ENCODE data around the gene SYT9. TPM values are rescaled to one million over a fixed set of nuclear protein-coding genes. Genes with fewer than 3 reads are reported as not detected.

SYT9 gene
- polyA plus RNA-seq, 1 of the 3 experiments (the other 2 are of a cell fraction), result 0.10 TPM

DNA sequence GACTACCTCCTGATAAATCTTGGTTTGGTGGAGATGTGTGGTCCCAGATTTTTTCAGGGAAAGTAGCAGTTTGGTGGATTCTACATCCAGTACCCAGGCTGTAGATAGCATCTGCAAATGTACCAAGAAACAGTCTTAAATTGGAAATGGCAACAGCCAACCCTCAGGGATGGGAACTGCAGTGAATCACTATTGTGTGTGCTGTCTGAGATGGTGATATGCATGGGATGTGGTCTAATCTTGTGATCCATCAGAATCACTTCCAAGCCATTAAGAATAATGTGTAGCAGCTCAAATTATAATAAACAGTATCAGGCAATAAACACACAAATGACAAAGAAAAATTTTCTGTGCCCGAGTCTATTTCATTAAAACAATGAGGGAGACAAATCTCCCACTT is 237.0 kb downstream of the SYT9 start:
- WGBS (ENCODE audit: low lambda C conversion rate), result 10% methylated on average over 1 of the region's 1 CpG
- Histone ChIP-seq H3K27ac (ENCODE audit: low read depth in 2 of 2, low read length in 1 of 2) (no peak overlapping the region), H3K9ac (no peak overlapping the region), H3K36me3 (replicated peaks in 1 of 2; ENCODE audit: control insufficient read depth in 1 of 2, insufficient read depth in 2 of 2, low read length in 1 of 2) (no peaks in the 10 kb centered on the region), H3F3A (replicated peaks; ENCODE audit: insufficient read depth) (no peaks in the 10 kb centered on the region), H3K4me1 (ENCODE audit: control insufficient read depth in 1 of 2, insufficient read depth in 2 of 2, low read depth in 1 of 2, low read length in 1 of 2) (peaks cover 0 to 2% of the 10 kb centered on the region in 2 experiments; a peak in 1 of 4 replicates), H3K79me2 (ENCODE audit: insufficient read depth) (no peaks in the 10 kb centered on the region), H3K9me2 (no peaks in the 10 kb centered on the region), H2AFZ (ENCODE audit: low read depth) (no peak overlapping the region), H3K4me3 (ENCODE audit: low read depth in 2 of 2, low read length in 1 of 2) (no peak overlapping the region), H3K9me3 (no peaks in the 10 kb centered on the region), H4K20me1 (ENCODE audit: insufficient read depth) (no peaks in the 10 kb centered on the region), H3K4me2 (no peak overlapping the region), H3K27me3 (ENCODE audit: insufficient read depth) (no peaks in the 10 kb centered on the region)
- DNase-seq, result no peak
- CTCF ChIA-PET, result interaction anchor here (1.5 kb wide), 1 partner anchor 13 kb away, joined by 3 read pairs; no protein-coding TSS in a partner anchor
- POLR2A ChIA-PET, result no interaction called here
- no peak for TF ChIP-seq MXI1 (IDR thresholded peaks at IDR 0.05; ENCODE audit: low read depth, low read length)
- no peak for TF ChIP-seq SMC3 (IDR thresholded peaks at IDR 0.05; ENCODE audit: low read depth, low read length)
- no peak for TF ChIP-seq POLR2AphosphoS5 (IDR thresholded peaks at IDR 0.05; ENCODE audit: low read depth, low read length)
- no peak for TF ChIP-seq RAD21 (IDR thresholded peaks at IDR 0.05; ENCODE audit: low read length)
- no peak for TF ChIP-seq NFIC (IDR thresholded peaks at IDR 0.05; ENCODE audit: borderline replicate concordance)
- no peak for TF ChIP-seq USF1 (IDR thresholded peaks at IDR 0.05; ENCODE audit: borderline replicate concordance, low read depth)
- no peak for TF ChIP-seq TEAD4 (IDR thresholded peaks at IDR 0.05; ENCODE audit: borderline replicate concordance, insufficient read depth)
- TF ChIP-seq FOSL2 (IDR thresholded peaks at IDR 0.05; ENCODE audit: borderline replicate concordance, low read depth), result no peak
- no peak for TF ChIP-seq SIN3A (IDR thresholded peaks at IDR 0.05; ENCODE audit: borderline replicate concordance, low read depth, low read length)
- TF ChIP-seq ELF1 (IDR thresholded peaks at IDR 0.05), result no peak
- no peak for TF ChIP-seq TCF12 (IDR thresholded peaks at IDR 0.05)
- TF ChIP-seq, protein P1, sequence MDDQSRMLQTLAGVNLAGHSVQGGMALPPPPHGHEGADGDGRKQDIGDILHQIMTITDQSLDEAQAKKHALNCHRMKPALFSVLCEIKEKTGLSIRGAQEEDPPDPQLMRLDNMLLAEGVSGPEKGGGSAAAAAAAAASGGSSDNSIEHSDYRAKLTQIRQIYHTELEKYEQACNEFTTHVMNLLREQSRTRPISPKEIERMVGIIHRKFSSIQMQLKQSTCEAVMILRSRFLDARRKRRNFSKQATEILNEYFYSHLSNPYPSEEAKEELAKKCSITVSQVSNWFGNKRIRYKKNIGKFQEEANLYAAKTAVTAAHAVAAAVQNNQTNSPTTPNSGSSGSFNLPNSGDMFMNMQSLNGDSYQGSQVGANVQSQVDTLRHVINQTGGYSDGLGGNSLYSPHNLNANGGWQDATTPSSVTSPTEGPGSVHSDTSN (IDR thresholded peaks at IDR 0.05), result no peak
- TF ChIP-seq JUND (IDR thresholded peaks at IDR 0.05), result no peak
- no peak for TF ChIP-seq RXRA (IDR thresholded peaks at IDR 0.05; ENCODE audit: borderline replicate concordance, low read depth)

DNA sequence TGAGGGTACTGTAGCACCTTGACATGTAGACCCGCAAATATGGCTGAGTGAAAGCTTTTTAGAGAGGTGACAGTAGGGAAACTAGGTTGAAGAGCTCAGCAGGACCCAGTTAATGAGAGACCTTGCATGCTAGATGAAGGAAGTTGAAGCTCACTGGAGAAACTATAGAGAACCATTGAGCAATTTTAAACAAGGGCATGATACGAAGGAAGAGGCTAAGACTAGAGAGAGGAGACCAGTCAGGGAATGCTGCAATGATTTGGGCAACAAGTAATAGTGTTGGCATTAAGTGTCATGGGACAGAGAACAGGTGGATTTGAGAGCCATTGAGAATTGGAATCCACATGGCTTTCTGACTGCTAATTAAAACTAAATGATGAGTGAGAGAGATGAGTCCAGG is 237.7 kb downstream of the SYT9 start:
- WGBS (ENCODE audit: low lambda C conversion rate), result 15% methylated on average over 2 of the region's 2 CpGs
- ChIA-PET CTCF (interaction anchor here (1.5 kb wide), 1 partner anchor 12 kb away, joined by 3 read pairs; no protein-coding TSS in a partner anchor), POLR2A (no interaction called here)
- no peak for TF ChIP-seq NRF1 (IDR thresholded peaks at IDR 0.05; ENCODE audit: low read depth, low read length)
- no peak for TF ChIP-seq NFIC (IDR thresholded peaks at IDR 0.05; ENCODE audit: borderline replicate concordance)
- no peak for TF ChIP-seq GABPA (IDR thresholded peaks at IDR 0.05; ENCODE audit: low read depth)
- TF ChIP-seq CTCF (IDR thresholded peaks at IDR 0.05), result no peak
- no peak for TF ChIP-seq FOXM1 (IDR thresholded peaks at IDR 0.05; ENCODE audit: low read depth)
- no peak for TF ChIP-seq RAD21 (IDR thresholded peaks at IDR 0.05; ENCODE audit: low read length)
- TF ChIP-seq GATA2 (CRISPR knock-in tag; IDR thresholded peaks at IDR 0.05), result no peak
- TF ChIP-seq, protein P2, sequence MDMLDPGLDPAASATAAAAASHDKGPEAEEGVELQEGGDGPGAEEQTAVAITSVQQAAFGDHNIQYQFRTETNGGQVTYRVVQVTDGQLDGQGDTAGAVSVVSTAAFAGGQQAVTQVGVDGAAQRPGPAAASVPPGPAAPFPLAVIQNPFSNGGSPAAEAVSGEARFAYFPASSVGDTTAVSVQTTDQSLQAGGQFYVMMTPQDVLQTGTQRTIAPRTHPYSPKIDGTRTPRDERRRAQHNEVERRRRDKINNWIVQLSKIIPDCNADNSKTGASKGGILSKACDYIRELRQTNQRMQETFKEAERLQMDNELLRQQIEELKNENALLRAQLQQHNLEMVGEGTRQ (IDR thresholded peaks at IDR 0.05; ENCODE audit: borderline replicate concordance, low read depth, low read length), result no peak
- TF ChIP-seq, protein P1 (IDR thresholded peaks at IDR 0.05), result no peak
- no peak for TF ChIP-seq FOSL2 (IDR thresholded peaks at IDR 0.05; ENCODE audit: borderline replicate concordance, low read depth)
- TF ChIP-seq FOXJ3 (CRISPR knock-in tag; IDR thresholded peaks at IDR 0.05), result no peak
- TF ChIP-seq TEAD4 (IDR thresholded peaks at IDR 0.05; ENCODE audit: borderline replicate concordance, insufficient read depth), result no peak
- TF ChIP-seq YY1 (IDR thresholded peaks at IDR 0.05; ENCODE audit: low read depth), result no peak
- TF ChIP-seq RCOR1 (IDR thresholded peaks at IDR 0.05; ENCODE audit: low read length), result no peak
- no peak for TF ChIP-seq RXRA (IDR thresholded peaks at IDR 0.05; ENCODE audit: borderline replicate concordance, low read depth)
- TF ChIP-seq TCF12 (IDR thresholded peaks at IDR 0.05), result no peak
- TF ChIP-seq USF1 (IDR thresholded peaks at IDR 0.05; ENCODE audit: borderline replicate concordance, low read depth), result no peak

More for the DNA sequence above, 237.7 kb downstream of the SYT9 start:
- no peaks in the 10 kb centered on the region for H3K27me3 ChIP-seq (ENCODE audit: insufficient read depth)
- H3K27ac ChIP-seq (ENCODE audit: low read depth in 2 of 2, low read length in 1 of 2), result no peak overlapping the region
- no peak overlapping the region for H3K9ac ChIP-seq
- no peaks in the 10 kb centered on the region for H3K36me3 ChIP-seq (replicated peaks in 1 of 2; ENCODE audit: control insufficient read depth in 1 of 2, insufficient read depth in 2 of 2, low read length in 1 of 2)
- H3K4me2 ChIP-seq, result no peak overlapping the region
- H3K4me1 ChIP-seq (ENCODE audit: control insufficient read depth in 1 of 2, insufficient read depth in 2 of 2, low read depth in 1 of 2, low read length in 1 of 2), result peaks cover 0 to 2% of the 10 kb centered on the region in 2 experiments; a peak in 1 of 4 replicates
- no peaks in the 10 kb centered on the region for H3K9me3 ChIP-seq
- no peak for DNase-seq
- no peaks in the 10 kb centered on the region for H3K79me2 ChIP-seq (ENCODE audit: insufficient read depth)
- H3F3A ChIP-seq (replicated peaks; ENCODE audit: insufficient read depth), result no peaks in the 10 kb centered on the region
- H2AFZ ChIP-seq (ENCODE audit: low read depth), result no peak overlapping the region
- H3K9me2 ChIP-seq, result no peaks in the 10 kb centered on the region
- H3K4me3 ChIP-seq (ENCODE audit: low read depth in 2 of 2, low read length in 1 of 2), result no peak overlapping the region
- no peaks in the 10 kb centered on the region for H4K20me1 ChIP-seq (ENCODE audit: insufficient read depth)
